Activated naive CD4-positive, alpha-beta T cell (primary cell): Measurements from ENCODE around the gene ARHGAP10.
"Not testable (repeated sequence)": the region's sequence is repeated elsewhere in the genome, so short reads cannot be mapped to it uniquely, and the experiment has no call there.

Experiments
- DNase-seq, 4 experiments: peaks; one replicate each; lab custom pipeline; 2025; lab: John Stamatoyannopoulos, UW

Gene ARHGAP10

DNA sequence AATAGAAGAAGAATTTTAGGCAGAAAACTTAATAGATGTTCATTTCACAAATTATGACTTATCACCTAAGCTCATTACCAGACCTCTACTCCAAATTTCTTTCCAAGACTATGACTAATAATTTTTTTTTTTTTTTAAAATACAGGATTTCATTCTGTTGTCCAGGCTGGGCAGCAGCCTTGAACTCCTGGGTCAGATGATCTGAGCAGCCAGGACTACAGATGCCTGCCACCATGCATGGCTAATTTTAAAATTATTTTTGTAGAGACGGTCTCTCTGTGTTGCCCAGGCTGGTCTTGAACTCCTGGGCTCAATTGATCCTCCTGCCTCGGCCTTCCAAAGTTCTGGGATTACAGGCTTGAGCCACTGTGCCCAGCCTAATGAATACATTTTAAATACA lies 119.2 kb downstream of the ARHGAP10 start:
- DNase-seq: no peak

DNA sequence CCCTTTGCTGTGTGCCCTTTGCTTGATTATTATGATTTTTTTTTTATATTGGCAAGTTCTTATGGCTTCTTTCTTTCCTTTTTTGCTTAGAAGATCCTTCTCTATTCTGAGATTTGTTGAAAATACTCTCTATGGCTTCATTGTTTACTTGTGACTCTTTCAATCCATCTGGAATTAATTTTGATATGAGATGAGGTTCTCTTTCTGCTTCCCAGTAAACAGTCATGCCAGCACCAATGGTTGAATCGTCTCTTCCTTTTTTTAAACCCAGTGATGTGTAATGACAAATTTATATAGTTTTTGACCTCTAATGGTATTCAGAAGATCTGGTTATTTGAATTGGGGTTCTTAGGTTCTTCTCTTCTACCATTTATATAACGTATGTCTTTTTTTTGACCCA lies 121.8 kb downstream of the ARHGAP10 start:
- DNase-seq: no peak

DNA sequence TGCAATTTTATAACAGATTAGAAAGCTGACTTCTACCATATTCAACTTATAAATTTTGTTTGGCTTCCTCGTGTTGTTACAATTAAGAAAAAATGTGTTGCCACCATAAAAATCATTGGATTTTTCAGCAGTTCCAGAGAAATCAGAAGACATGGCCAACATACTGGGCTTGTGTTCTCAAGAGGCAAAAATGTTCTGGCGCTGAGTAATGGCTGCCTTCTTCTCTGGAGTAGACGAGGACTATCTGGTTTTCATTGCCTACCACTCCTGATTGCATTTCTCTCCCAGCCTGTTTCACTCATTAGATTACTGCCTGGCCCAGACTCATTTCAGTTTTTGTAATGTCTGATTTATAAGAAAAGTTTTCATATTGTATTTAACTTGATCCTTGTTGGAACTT lies 122.3 kb downstream of the ARHGAP10 start:
- DNase-seq: no peak

DNA sequence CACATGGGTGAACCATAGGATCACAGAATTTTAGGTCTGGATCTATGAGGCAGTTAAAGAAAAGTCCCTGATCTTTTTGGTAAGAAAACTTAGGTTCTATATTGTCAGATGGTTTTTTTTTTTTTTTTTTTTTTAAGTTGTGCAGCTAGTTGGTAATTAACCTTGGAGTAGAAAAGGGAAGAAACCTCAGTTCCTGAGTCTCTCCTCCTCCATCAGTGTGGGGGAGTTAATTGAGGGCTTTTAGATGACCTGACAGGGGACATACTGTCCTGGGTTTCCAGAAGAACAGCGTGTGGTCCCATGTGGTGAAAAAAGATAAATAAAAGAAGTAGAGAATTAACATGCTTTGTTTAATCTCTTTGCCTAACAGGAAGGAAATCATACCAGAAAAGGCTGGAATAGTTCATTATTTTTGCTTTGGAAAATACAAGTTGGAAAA lies 123.7 kb downstream of the ARHGAP10 start:
- DNase-seq: no peak

DNA sequence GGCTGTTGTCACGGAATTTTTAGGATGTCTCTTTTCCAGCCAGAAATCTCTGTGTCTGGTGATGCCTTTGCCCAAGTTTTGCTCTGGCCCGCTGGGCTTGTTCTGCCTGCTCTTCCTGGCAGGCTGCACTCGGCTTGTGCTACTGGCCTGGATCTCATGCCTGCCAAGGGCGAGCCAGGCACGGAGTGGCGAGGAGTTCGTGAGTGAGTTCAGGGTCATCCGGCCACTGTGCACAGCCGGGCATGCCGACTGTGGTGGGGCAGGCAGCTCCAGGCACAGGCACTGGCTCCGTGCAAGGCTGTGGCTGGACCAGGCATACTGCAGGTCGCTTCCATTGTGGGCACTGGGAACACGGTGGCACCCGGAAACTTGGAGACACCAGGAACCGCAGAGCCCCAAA lies 129.1 kb downstream of the ARHGAP10 start:
- DNase-seq: no peak

DNA sequence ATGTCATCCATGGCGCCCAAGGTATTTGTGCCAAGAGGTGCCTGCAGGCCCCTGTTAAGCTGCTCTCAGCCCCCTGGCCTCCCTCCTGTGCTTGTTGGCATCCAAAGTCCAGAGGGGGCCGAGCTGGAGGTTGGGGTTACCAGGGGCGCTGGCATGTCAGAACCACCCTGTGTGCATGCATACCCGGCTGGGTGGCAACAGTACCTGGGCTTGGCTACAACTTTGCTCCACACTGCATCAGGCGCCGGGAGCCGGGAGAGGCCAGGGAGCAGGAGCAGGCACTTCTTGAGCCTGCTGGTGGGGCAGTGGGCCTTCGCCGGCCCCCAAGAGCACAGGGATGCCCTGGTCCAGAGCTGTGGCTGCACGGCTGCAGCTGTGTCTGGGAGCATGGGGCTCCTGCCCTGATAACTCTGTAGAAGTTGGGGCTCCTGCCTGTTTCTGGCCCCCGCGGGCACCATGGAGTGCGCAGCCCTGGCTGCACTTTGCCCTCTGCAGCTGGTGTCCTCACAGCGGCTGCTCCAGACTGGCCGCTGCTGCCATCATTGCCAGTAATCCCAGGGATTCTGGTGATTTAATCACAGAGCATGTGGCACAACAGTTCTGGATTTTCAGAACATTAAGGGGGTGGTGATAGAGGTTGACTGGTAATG lies 130.3 kb downstream of the ARHGAP10 start:
- DNase-seq: no peak

DNA sequence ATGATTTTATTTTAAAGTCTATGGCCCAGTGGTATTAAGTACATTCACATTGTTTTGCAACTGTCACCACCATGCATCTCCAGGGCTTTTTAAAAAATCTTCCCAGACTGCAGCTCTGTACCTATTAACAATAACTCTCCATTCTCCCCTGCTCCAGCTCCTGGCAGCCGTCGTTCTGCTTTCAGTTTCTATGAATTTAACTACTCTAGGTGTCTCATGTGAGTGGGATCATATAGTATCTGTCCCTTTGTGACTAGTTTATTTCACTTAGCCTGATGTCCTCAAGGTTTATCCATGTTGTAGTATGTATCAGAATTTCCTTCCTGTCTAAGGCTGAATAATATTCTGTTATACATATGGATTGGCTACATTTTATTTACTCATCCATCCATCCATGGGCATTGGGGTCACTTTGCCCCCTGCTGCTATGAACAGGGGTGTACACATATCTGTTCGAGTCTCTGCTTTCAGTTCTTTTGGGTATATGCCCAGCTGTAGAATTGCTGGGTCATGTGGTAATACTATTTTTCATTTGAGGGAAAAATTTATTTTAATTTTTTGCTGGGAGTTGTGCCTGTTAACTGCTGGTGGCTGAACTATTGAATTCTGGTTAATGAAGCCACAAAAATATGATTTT lies 131.3 kb downstream of the ARHGAP10 start:
- DNase-seq: no peak

DNA sequence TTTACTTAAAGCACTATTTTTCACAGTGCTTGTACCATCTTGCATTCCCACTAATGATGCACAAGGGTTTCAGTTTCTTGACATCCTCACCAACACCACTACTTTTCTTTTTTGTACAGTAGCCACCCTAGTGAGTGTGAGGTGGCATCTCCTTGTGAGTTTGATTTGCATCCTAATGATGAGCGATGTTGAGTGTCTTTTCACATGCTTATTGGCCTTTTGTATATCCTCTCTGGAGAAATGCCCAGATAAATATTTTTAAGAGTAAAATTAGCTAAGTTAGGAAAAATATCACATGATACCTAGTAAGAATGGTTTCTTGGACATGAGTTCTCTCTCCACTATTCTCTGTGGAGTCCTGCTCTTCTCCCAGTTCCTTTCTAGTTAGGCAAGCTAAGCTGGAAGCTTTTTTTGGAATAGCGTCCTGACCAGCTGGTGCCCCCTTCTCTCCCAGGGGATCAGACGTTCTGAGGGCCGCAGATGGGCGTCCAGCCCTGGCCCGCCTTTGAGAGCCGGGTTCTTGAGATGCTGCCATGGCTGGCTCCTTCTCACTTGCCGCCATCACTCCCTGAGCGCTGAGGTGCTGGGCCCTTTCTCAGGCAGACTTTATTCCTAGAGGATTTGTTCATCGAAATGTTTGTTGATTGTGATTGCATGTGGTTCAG lies 132.1 kb downstream of the ARHGAP10 start:
- DNase-seq: no peak

DNA sequence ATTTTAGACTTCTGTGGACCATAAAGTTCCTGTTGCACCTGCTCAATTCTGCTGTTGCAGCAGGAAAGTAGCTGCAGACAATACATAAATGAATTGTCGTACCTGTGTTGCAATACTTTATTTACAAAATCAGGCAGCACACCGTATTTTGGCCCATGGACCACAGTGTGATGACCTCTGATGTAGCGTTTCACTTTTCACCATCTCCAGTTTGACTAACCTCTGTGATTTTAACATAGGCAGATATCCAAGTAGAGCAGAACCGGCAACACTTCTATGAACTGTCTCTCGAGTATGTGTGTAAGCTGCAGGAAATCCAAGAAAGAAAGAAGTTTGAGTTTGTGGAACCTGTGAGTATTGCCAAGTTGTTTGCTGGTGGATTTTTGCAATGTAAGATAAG lies 132.7 kb downstream of the ARHGAP10 start:
- no peak for DNase-seq

DNA sequence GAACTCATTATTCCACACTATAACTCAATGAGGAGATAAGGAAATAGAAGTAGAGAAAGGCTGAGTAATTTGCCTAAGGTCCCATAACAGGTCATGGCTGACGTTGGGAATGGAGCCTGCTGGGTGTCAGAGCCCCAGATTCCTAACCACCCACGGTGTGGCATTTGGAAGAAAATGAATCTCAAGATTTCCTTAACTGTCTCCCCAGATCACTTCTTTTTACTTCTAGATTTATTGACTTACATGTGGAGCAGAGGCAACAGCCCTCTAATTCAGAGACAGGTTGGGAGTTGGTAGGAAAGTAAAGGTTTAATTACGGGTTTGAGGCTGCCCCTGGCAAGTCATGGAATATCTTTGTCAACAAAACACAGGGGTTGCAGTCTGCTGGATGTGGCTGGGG lies 134.0 kb downstream of the ARHGAP10 start:
- no peak for DNase-seq

DNA sequence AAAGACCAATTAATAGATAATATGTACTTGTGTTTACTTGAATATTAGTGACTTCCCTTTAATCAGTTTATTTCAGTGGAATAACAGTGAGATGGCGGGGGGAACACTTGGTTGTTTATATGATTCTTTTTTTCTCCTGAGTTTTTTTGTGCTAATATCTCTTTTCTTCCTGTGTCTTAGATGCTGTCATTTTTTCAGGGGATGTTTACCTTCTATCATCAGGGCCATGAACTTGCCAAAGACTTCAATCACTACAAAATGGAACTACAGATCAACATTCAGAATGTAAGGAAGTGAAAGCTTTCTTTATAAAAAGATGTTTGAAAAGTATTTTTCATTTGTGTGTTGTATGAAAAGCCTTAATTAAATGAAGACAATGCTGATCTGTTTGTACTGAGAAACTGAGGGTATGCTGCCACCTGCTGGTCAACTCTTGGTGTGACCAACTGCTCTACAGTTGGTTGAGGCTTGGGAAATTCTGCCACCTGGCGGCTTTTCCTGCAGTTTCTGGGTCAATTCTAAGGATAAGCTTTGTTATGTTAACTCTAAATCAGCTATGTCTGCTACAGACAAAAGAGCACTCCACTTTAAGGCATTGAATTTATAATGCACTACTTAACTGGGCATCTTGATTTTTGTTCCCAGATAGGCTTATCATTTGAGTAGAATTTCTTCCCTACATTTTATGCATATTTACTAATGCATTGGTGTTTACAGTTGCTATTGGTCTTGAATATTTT lies 134.8 kb downstream of the ARHGAP10 start:
- DNase-seq: peak; percentile 73 to 86 (median 81)

DNA sequence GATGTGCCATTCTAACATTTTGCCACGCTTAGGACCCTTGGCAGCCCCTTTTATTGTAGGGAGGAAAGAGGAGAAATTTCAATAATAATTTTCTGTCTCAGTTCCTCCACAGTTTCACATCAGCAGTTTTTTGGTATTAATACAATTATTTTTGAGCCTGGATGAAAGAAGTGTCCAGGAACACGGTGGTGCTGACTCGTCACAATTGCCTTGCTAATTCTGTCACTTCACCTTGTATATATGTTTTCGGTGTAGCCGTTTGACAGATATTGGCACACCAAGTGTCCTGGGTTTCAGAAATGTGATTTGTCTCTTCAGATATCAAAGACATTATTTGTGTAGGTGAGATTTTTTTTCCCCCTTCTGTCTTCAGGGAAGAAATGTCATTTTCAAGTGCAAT lies 142.2 kb downstream of the ARHGAP10 start:
- DNase-seq: no peak

DNA sequence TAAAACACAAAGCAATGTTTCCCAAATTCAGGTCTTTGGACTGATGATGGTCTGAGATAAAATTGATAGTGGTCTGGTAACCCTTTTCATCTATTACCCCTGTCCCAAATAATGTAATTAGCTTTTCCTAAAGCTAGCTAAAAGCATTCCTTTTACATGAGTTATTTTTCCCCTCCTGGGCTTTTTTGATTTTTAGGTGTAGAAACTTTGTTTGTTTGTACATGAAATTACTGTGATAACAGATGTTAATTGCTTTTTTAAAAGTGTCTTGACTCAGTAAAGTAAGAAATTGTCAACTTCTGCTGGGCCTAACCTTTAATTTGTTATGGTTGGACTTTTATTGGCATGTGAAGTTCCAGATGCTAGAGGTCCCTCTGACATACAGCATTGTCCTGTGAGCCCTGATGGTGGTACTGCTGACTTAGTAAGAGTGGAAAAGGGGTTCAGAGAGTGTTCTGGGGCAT lies 145.5 kb downstream of the ARHGAP10 start:
- no peak for DNase-seq

DNA sequence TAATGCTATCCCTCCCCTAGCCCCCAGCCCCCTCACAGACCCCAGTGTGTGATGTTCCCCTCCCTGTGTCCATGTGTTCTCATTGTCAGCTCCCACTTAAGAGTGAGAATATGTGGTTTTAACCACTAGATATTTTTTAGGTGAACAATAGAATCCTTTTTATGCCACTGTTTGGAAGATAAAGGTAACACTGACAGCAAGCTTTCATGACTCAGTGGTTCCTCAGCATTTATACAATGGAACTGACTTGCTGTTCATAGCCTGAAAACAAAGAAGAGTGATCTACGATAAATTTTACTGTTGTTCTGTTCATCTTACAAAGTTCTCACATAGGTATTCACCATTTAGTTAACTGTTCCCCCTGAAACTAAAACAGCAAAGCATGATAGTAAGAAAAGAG lies 147.8 kb downstream of the ARHGAP10 start:
- no peak for DNase-seq

DNA sequence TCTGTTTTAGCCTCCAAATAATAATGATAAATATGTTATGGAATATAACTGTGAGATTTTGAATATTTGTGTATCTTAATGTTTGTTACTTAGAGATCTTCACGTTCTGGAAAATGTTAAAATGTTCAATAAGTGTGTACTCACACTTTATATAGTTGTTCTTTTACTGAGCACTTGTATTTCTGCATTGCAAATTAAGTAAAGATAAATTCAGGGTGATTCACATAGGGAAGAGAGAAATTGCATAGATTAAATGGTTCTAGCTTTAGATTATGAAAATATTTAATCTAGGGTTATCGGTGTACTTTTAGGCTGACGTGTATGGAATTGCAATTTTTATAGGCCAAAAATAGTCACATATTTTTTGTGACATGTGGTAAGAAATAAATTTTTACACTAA lies 148.6 kb downstream of the ARHGAP10 start:
- no peak for DNase-seq

DNA sequence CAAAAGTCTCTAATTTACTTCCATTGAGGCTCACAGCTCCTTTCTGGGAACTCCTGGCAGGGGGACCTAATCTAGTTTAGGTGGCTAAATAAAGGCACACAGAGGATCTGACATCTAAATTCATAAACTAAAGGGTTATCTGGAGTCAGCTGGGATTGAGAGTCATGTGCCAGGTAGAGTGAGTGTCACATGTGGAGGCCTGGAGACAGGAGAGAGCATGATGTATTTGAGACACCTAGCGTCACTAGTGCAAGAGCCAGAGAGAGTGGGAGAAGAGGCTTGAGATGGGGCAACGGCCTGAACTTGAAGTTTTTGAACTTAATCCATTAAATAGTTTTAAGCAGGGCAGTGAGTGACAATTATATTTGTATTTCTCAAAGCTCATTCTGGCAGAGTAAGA lies 152.6 kb downstream of the ARHGAP10 start:
- no peak for DNase-seq

DNA sequence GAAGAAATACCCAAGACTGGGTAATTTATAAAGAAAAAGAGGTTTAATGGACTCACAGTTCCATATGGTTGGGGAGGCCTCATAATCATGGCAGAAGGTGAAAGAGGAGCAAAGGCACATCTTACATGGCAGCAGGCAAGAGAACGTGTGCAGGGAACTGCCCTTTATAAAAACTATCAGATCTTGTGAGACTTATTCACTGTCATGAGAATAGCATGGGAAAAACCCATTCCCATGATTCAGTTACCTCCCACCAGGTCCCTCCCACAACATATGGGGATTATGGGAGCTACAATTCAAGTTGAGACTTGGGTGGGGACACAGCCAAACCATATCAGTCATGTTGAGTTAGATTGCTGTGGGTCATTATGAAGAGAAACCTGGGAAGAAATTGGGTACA lies 153.3 kb downstream of the ARHGAP10 start:
- DNase-seq: not testable (repeated sequence)

DNA sequence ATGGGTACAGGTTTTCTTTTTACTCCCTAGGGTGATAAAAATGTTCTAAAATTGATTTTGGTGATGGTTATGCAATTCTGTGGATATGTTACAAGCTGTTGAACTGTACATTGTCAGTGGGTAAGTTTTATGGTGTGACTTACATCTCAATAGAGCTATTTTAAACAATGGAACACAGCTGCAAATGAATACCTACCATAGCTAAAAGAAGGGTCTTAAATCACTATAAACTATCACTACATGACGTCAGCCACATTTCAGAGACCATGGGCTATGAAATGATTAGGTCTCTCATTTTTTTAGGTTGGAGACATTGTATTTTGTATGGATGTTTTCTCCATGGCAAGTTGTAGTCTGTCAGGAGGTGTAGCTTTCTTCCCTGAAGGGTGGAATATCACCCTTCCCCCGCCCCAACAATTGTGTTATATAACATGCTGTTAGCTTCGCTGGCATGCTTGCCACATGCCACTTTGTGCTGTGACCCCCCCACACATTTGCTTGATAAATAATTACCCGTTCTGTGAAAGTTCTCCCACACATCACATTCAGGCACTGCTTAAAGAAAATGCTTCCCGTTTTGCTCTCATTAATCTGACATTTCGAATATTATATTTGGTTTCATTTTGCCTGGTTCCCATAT lies 159.7 kb downstream of the ARHGAP10 start:
- no peak for DNase-seq

DNA sequence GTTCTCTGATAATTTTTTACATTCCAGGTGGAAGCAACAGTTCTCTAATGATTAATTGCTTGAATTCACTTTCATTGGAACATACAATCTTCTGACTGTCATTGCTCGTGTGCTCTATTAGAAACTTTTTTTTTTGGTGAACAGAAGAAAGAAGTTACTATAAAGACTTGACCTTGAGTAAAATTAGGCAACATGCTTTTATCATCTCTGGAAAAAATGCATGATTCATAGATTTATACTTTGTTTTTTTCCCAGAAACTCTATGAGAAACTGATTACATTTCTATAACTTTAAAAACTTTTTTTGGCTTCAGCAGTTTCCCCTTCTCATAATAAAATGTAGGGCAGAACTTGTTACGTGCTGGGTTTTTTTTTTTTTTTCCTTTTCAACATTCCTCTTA lies 167.6 kb downstream of the ARHGAP10 start:
- DNase-seq: no peak

DNA sequence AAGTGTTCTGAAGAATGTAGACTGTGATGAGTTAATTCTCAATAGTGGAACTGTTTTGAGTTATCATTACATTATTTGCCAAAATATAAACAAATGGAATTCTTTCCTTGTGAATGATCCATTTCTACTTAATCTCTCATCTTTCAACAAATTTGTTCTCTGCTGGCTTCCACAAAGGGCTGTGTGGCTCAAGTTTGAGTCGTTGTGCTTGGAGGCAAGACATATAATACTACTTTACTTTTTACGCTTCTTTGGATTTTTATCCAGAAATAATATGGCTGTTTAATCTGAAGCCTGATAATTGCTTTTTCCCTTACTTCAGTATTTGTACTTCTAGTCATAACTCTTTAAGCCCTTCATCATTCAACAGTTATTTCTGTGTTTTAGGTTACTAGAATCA lies 169.5 kb downstream of the ARHGAP10 start:
- no peak for DNase-seq

DNA sequence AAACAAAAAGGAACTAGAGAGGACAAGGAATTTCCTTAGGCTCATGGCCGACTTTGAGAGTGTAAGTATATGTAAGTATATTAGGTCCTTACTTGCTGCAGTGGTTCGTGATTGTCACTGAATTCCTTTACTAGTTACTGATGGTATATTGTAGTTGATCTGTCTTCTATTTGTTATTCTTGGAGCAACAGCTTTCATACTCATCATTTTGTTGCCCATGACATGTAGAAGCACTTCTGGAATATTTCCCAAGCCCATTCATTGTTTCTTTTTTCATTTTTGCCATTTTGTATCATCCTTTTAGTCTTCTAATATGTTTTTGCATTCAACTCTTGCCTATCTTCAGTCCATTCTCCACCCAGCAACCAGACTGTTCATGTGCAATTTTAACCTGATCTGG lies 170.0 kb downstream of the ARHGAP10 start:
- no peak for DNase-seq

DNA sequence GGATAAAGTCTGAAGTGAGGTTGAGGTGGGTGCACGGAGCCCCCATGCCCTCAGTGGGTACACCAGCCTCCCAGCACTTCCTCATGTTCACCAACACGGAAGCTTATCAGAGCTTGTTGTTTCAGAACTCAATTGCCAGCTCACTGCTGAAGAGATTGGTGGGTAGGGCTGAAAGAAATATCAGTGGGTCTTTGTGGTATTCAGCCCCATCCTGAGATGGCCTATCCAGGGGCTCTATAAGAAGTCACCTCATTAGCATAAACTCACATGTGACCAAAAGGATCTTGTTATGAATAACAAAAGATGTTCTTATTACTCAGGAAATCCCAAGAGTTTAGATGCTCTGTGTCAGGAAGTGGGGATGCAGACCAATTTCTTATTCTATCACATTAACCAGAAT lies 177.3 kb downstream of the ARHGAP10 start:
- no peak for DNase-seq
